Cardiac septum (tissue), 1 donor: Measurements from ENCODE around the gene NSMCE1. TPM values are rescaled to one million over a fixed set of nuclear protein-coding genes. Genes with fewer than 3 reads are reported as not detected.

Experiments used
- DNase-seq: peaks from one replicate; pipeline ENCODE4 v3.0.0-alpha.2; 2020; ENCODE audit warnings: low spot score
- intact Hi-C: fragments of 100-400 bp; cut with DNase I; formaldehyde crosslinking; loops from one replicate; pipeline ENCODE4 v1.14.0; 2022
- total RNA-seq: library from RNA; stranded (reverse); fragmentation: NEBNext Ultra II Directional; extraction: Animal tissue kit (Norgen Biotek cat#: 25700); gene quantifications from one replicate; pipeline ENCODE4 v1.2.1, GENCODE V29; 2021
- donor health status: DM: no; HTN: no; CAD: no.

The NSMCE1 gene
- total RNA-seq, 1 donor from 2014 or later: 27.2 TPM

GRCh38 chr16:27189335-27189972, 79.1 kb downstream of the NSMCE1 start:
- intact Hi-C loops: no loop called here
- no peak for DNase-seq

- no peak for DNase-seq
- intact Hi-C loops: no loop called here
These were observed 79.9 kb downstream of the NSMCE1 start for GRCh38 chr16:27188633-27189032.

- no peak for DNase-seq
- intact Hi-C loops: no loop called here
These were observed 82.8 kb downstream of the NSMCE1 start for GRCh38 chr16:27185776-27186130.

- DNase-seq: no peak
- intact Hi-C loops: no loop called here
These were observed 85.6 kb downstream of the NSMCE1 start for GRCh38 chr16:27182906-27183405.

GRCh38 chr16:27181019-27181790, 87.4 kb downstream of the NSMCE1 start:
- intact Hi-C loops: loop anchor here (2.0 kb wide), 1 partner anchor 276 kb away; no protein-coding TSS in a partner anchor
- no peak for DNase-seq

- DNase-seq: peak; percentile 91
- intact Hi-C loops: loop anchor here (2.0 kb wide), 3 partner anchors 57 to 277 kb away; no protein-coding TSS in a partner anchor
These were observed 89.0 kb downstream of the NSMCE1 start for GRCh38 chr16:27179500-27180072.

GRCh38 chr16:27177031-27177774, 91.4 kb downstream of the NSMCE1 start:
- intact Hi-C loops: no loop called here
- no peak for DNase-seq

- no peak for DNase-seq
- intact Hi-C loops: no loop called here
These were observed 92.7 kb downstream of the NSMCE1 start for GRCh38 chr16:27175888-27176287.

Other genes with a start within 250 kb of the NSMCE1 start
- gene C16orf82, start 201.8 kb downstream of the NSMCE1 start, total RNA-seq: not detected
- 3.0 TPM for gene KDM8, start 65.2 kb downstream of the NSMCE1 start, total RNA-seq
- 22.0 TPM for gene IL4R, start 45.2 kb upstream of the NSMCE1 start, total RNA-seq
- 1.4 TPM for gene IL21R, start 133.4 kb upstream of the NSMCE1 start, total RNA-seq